ENCODE results near the gene BACE2.

The BACE2 gene

GRCh38 chr21:41147979-41148355 lies 20.0 kb upstream of the BACE2 start:
- H3K9me3 ChIP-seq (ENCODE audit: control extremely low read depth in 1 of 5, control insufficient read depth in 4 of 5, insufficient read depth in 2 of 5, low read depth in 1 of 5, low read length in 4 of 5), result peaks cover 0 to 15% (median 6%) of the 10 kb centered on the region in 5 experiments
- H3K4me1 ChIP-seq (ENCODE audit: control extremely low read depth in 1 of 4, control insufficient read depth in 4 of 4, insufficient read depth in 4 of 4, low read length in 3 of 4), result no peaks in the 10 kb centered on the region
- POLR2A ChIA-PET, result no interaction called here
- no peak overlapping the region for H3K27ac ChIP-seq (ENCODE audit: insufficient read depth in 1 of 2, low read depth in 1 of 2, low read length in 2 of 2, poor library complexity in 1 of 2, severe bottlenecking in 2 of 2)
- no peaks in the 10 kb centered on the region for H3K36me3 ChIP-seq (ENCODE audit: control insufficient read depth in 4 of 4, insufficient read depth in 4 of 4, low read length in 3 of 4)
- peaks cover 0 to 13% (median 0%) of the 10 kb centered on the region in 5 experiments for H3K27me3 ChIP-seq (replicated peaks in 2 of 5; ENCODE audit: control insufficient read depth in 4 of 5, insufficient read depth in 5 of 5, low read length in 4 of 5)
- CTCF ChIA-PET, result no interaction called here
- DNase-seq, result no peak
- no peak overlapping the region for H3K4me3 ChIP-seq (ENCODE audit: control insufficient read depth in 1 of 7, extremely low read depth in 1 of 7, insufficient read depth in 4 of 7, low read depth in 2 of 7, low read length in 6 of 7)
- 85% methylated on average over 6 of the region's 6 CpGs for WGBS (ENCODE audit: insufficient coverage)

- DNase-seq, result no peak
- Histone ChIP-seq H3K4me3 (ENCODE audit: control insufficient read depth in 1 of 7, extremely low read depth in 1 of 7, insufficient read depth in 4 of 7, low read depth in 2 of 7, low read length in 6 of 7) (no peak overlapping the region), H3K9me3 (ENCODE audit: control extremely low read depth in 1 of 5, control insufficient read depth in 4 of 5, insufficient read depth in 2 of 5, low read depth in 1 of 5, low read length in 4 of 5) (peaks cover 0 to 18% (median 6%) of the 10 kb centered on the region in 5 experiments), H3K27me3 (replicated peaks in 2 of 5; ENCODE audit: control insufficient read depth in 4 of 5, insufficient read depth in 5 of 5, low read length in 4 of 5) (peaks cover 0 to 13% (median 0%) of the 10 kb centered on the region in 5 experiments), H3K4me1 (ENCODE audit: control extremely low read depth in 1 of 4, control insufficient read depth in 4 of 4, insufficient read depth in 4 of 4, low read length in 3 of 4) (no peaks in the 10 kb centered on the region), H3K36me3 (ENCODE audit: control insufficient read depth in 4 of 4, insufficient read depth in 4 of 4, low read length in 3 of 4) (no peaks in the 10 kb centered on the region), H3K27ac (ENCODE audit: insufficient read depth in 1 of 2, low read depth in 1 of 2, low read length in 2 of 2, poor library complexity in 1 of 2, severe bottlenecking in 2 of 2) (no peak overlapping the region)
- CTCF ChIA-PET, result no interaction called here
- 87% methylated on average over 11 of the region's 11 CpGs for WGBS (ENCODE audit: insufficient coverage)
- POLR2A ChIA-PET, result no interaction called here
Measured at GRCh38 chr21:41148798-41149197, 19.2 kb upstream of the BACE2 start.

- no peaks in the 10 kb centered on the region for H3K4me1 ChIP-seq (ENCODE audit: control extremely low read depth in 1 of 4, control insufficient read depth in 4 of 4, insufficient read depth in 4 of 4, low read length in 3 of 4)
- H3K36me3 ChIP-seq (ENCODE audit: control insufficient read depth in 4 of 4, insufficient read depth in 4 of 4, low read length in 3 of 4), result no peaks in the 10 kb centered on the region
- no peak overlapping the region for H3K27ac ChIP-seq (ENCODE audit: insufficient read depth in 1 of 2, low read depth in 1 of 2, low read length in 2 of 2, poor library complexity in 1 of 2, severe bottlenecking in 2 of 2)
- H3K9me3 ChIP-seq (ENCODE audit: control extremely low read depth in 1 of 5, control insufficient read depth in 4 of 5, insufficient read depth in 2 of 5, low read depth in 1 of 5, low read length in 4 of 5), result peaks cover 0 to 18% (median 6%) of the 10 kb centered on the region in 5 experiments
- WGBS (ENCODE audit: insufficient coverage), result 77% methylated on average over 5 of the region's 6 CpGs
- peaks cover 0 to 13% (median 0%) of the 10 kb centered on the region in 5 experiments for H3K27me3 ChIP-seq (replicated peaks in 2 of 5; ENCODE audit: control insufficient read depth in 4 of 5, insufficient read depth in 5 of 5, low read length in 4 of 5)
- ChIA-PET CTCF (no interaction called here), POLR2A (no interaction called here)
- peak in 2 of 3 donors; percentile 24 to 51 for DNase-seq
- no peak overlapping the region for H3K4me3 ChIP-seq (ENCODE audit: control insufficient read depth in 1 of 7, extremely low read depth in 1 of 7, insufficient read depth in 4 of 7, low read depth in 2 of 7, low read length in 6 of 7)
Measured at GRCh38 chr21:41149199-41149598, 18.8 kb upstream of the BACE2 start.

GRCh38 chr21:41152147-41152546 lies 15.8 kb upstream of the BACE2 start:
- ChIA-PET POLR2A (no interaction called here), CTCF (no interaction called here)
- Histone ChIP-seq H3K36me3 (ENCODE audit: control insufficient read depth in 4 of 4, insufficient read depth in 4 of 4, low read length in 3 of 4) (no peaks in the 10 kb centered on the region), H3K9me3 (ENCODE audit: control extremely low read depth in 1 of 5, control insufficient read depth in 4 of 5, insufficient read depth in 2 of 5, low read depth in 1 of 5, low read length in 4 of 5) (peaks cover 0 to 18% (median 6%) of the 10 kb centered on the region in 5 experiments), H3K27ac (ENCODE audit: insufficient read depth in 1 of 2, low read depth in 1 of 2, low read length in 2 of 2, poor library complexity in 1 of 2, severe bottlenecking in 2 of 2) (no peak overlapping the region), H3K4me1 (ENCODE audit: control extremely low read depth in 1 of 4, control insufficient read depth in 4 of 4, insufficient read depth in 4 of 4, low read length in 3 of 4) (no peaks in the 10 kb centered on the region), H3K27me3 (replicated peaks in 2 of 5; ENCODE audit: control insufficient read depth in 4 of 5, insufficient read depth in 5 of 5, low read length in 4 of 5) (peaks cover 0 to 9% (median 0%) of the 10 kb centered on the region in 5 experiments), H3K4me3 (ENCODE audit: control insufficient read depth in 1 of 7, extremely low read depth in 1 of 7, insufficient read depth in 4 of 7, low read depth in 2 of 7, low read length in 6 of 7) (no peak overlapping the region)
- DNase-seq, result peak in 2 of 3 donors; percentile 5 to 13
- WGBS (ENCODE audit: insufficient coverage), result no CpG with 5 or more reads among the region's 1 CpG

- Histone ChIP-seq H3K4me1 (ENCODE audit: control extremely low read depth in 1 of 4, control insufficient read depth in 4 of 4, insufficient read depth in 4 of 4, low read length in 3 of 4) (no peaks in the 10 kb centered on the region), H3K36me3 (ENCODE audit: control insufficient read depth in 4 of 4, insufficient read depth in 4 of 4, low read length in 3 of 4) (no peaks in the 10 kb centered on the region), H3K4me3 (ENCODE audit: control insufficient read depth in 1 of 7, extremely low read depth in 1 of 7, insufficient read depth in 4 of 7, low read depth in 2 of 7, low read length in 6 of 7) (no peak overlapping the region), H3K9me3 (ENCODE audit: control extremely low read depth in 1 of 5, control insufficient read depth in 4 of 5, insufficient read depth in 2 of 5, low read depth in 1 of 5, low read length in 4 of 5) (peaks cover 0 to 21% (median 6%) of the 10 kb centered on the region in 5 experiments), H3K27me3 (replicated peaks in 2 of 5; ENCODE audit: control insufficient read depth in 4 of 5, insufficient read depth in 5 of 5, low read length in 4 of 5) (peaks cover 0 to 7% (median 0%) of the 10 kb centered on the region in 5 experiments), H3K27ac (ENCODE audit: insufficient read depth in 1 of 2, low read depth in 1 of 2, low read length in 2 of 2, poor library complexity in 1 of 2, severe bottlenecking in 2 of 2) (no peak overlapping the region)
- ChIA-PET POLR2A (interaction anchor here (0.7 kb wide), 1 partner anchor 235 kb away, joined by 6 read pairs; no protein-coding TSS in a partner anchor), CTCF (no interaction called here)
- DNase-seq, result no peak
Measured at GRCh38 chr21:41153443-41153842, 14.5 kb upstream of the BACE2 start.

GRCh38 chr21:41156142-41156541 lies 11.8 kb upstream of the BACE2 start:
- Histone ChIP-seq H3K27me3 (replicated peaks in 2 of 5; ENCODE audit: control insufficient read depth in 4 of 5, insufficient read depth in 5 of 5, low read length in 4 of 5) (peaks cover 0 to 9% (median 0%) of the 10 kb centered on the region in 5 experiments), H3K36me3 (ENCODE audit: control insufficient read depth in 4 of 4, insufficient read depth in 4 of 4, low read length in 3 of 4) (no peaks in the 10 kb centered on the region), H3K4me1 (ENCODE audit: control extremely low read depth in 1 of 4, control insufficient read depth in 4 of 4, insufficient read depth in 4 of 4, low read length in 3 of 4) (no peaks in the 10 kb centered on the region), H3K4me3 (ENCODE audit: control insufficient read depth in 1 of 7, extremely low read depth in 1 of 7, insufficient read depth in 4 of 7, low read depth in 2 of 7, low read length in 6 of 7) (no peak overlapping the region), H3K27ac (ENCODE audit: insufficient read depth in 1 of 2, low read depth in 1 of 2, low read length in 2 of 2, poor library complexity in 1 of 2, severe bottlenecking in 2 of 2) (no peak overlapping the region), H3K9me3 (ENCODE audit: control extremely low read depth in 1 of 5, control insufficient read depth in 4 of 5, insufficient read depth in 2 of 5, low read depth in 1 of 5, low read length in 4 of 5) (peaks cover 0 to 18% (median 6%) of the 10 kb centered on the region in 5 experiments)
- CTCF ChIA-PET, result no interaction called here
- no peak for DNase-seq
- POLR2A ChIA-PET, result no interaction called here
- WGBS (ENCODE audit: insufficient coverage), result 100% methylated on average over 2 of the region's 5 CpGs

GRCh38 chr21:41158026-41158425 lies 9.9 kb upstream of the BACE2 start:
- Histone ChIP-seq H3K4me1 (ENCODE audit: control extremely low read depth in 1 of 4, control insufficient read depth in 4 of 4, insufficient read depth in 4 of 4, low read length in 3 of 4) (no peaks in the 10 kb centered on the region), H3K27me3 (replicated peaks in 2 of 5; ENCODE audit: control insufficient read depth in 4 of 5, insufficient read depth in 5 of 5, low read length in 4 of 5) (peaks cover 0 to 9% (median 2%) of the 10 kb centered on the region in 5 experiments), H3K4me3 (ENCODE audit: control insufficient read depth in 1 of 7, extremely low read depth in 1 of 7, insufficient read depth in 4 of 7, low read depth in 2 of 7, low read length in 6 of 7) (no peak overlapping the region), H3K36me3 (ENCODE audit: control insufficient read depth in 4 of 4, insufficient read depth in 4 of 4, low read length in 3 of 4) (no peaks in the 10 kb centered on the region), H3K9me3 (ENCODE audit: control extremely low read depth in 1 of 5, control insufficient read depth in 4 of 5, insufficient read depth in 2 of 5, low read depth in 1 of 5, low read length in 4 of 5) (peaks cover 0 to 8% (median 0%) of the 10 kb centered on the region in 5 experiments), H3K27ac (ENCODE audit: insufficient read depth in 1 of 2, low read depth in 1 of 2, low read length in 2 of 2, poor library complexity in 1 of 2, severe bottlenecking in 2 of 2) (no peak overlapping the region)
- ChIA-PET POLR2A (no interaction called here), CTCF (interaction anchor here (0.6 to 1.2 kb wide), 2 partner anchors 22 to 59 kb away, joined by 3 read pairs; no protein-coding TSS in a partner anchor)
- no CpG with 5 or more reads among the region's 2 CpGs for WGBS (ENCODE audit: insufficient coverage)
- DNase-seq, result no peak

Measured in common myeloid progenitor, CD34-positive (primary cell).